Measurements from ENCODE around the gene SLC7A14.

Gene SLC7A14

GRCh38 chr3:170424879-170425278 is 161.0 kb downstream of the SLC7A14 start:
- no peak for DNase-seq

GRCh38 chr3:170423001-170423615 is 162.8 kb downstream of the SLC7A14 start:
- no peak for DNase-seq

GRCh38 chr3:170421758-170422157 is 164.1 kb downstream of the SLC7A14 start:
- no peak for DNase-seq

GRCh38 chr3:170421111-170421641 is 164.7 kb downstream of the SLC7A14 start:
- no peak for DNase-seq

GRCh38 chr3:170420307-170420821 is 165.5 kb downstream of the SLC7A14 start:
- no peak for DNase-seq

GRCh38 chr3:170419557-170420087 is 166.3 kb downstream of the SLC7A14 start:
- DNase-seq: no peak

- DNase-seq: no peak
These were observed 167.2 kb downstream of the SLC7A14 start, which contains the start of gene CLDN11 for GRCh38 chr3:170418422-170419398. TSS of gene CLDN11 (plus strand) at chr3:170418868. CDS start at chr3:170419067, 199 bp downstream.

- no peak for DNase-seq
These were observed 168.8 kb downstream of the SLC7A14 start for GRCh38 chr3:170417090-170417489.

- DNase-seq: no peak
These were observed 171.6 kb downstream of the SLC7A14 start for GRCh38 chr3:170414202-170414663.

- no peak for DNase-seq
These were observed 172.6 kb downstream of the SLC7A14 start for GRCh38 chr3:170413291-170413690.

- no peak for DNase-seq
These were observed 175.3 kb downstream of the SLC7A14 start for GRCh38 chr3:170410428-170411029.
